Vagina (tissue), 2 donors: Measurements from ENCODE around the gene GPR176. TPM values are rescaled to one million over a fixed set of nuclear protein-coding genes. Genes with fewer than 3 reads are reported as not detected.

Source experiments
- DNase-seq, 2 donors: peaks; one replicate each; pipeline ENCODE4 v3.0.0-alpha.2; 2017; ENCODE audit errors: extremely low spot score in 2 of 2
- H3K27ac ChIP-seq: fragments of 200-600 bp; sonication (generic); one replicate; pipeline ENCODE4 v1.5.1; 2019
- H3K27me3 ChIP-seq: fragments of 200-600 bp; sonication (generic); one replicate; pipeline ENCODE4 v1.5.1; 2019
- H3K36me3 ChIP-seq, 2 donors: fragments of 200-600 bp; sonication (generic); one replicate each; pipeline ENCODE4 v1.5.1; 2017 to 2019
- H3K4me1 ChIP-seq: fragments of 200-600 bp; sonication (generic); one replicate; pipeline ENCODE4 v1.5.1; 2019
- H3K4me3 ChIP-seq, 2 donors: fragments of 200-600 bp; sonication (generic); 1 replicate in 1 of 2; 2 replicates in 1 of 2; pipeline ENCODE4 v1.5.1; 2016 to 2019
- H3K9me3 ChIP-seq: fragments of 200-600 bp; sonication (generic); one replicate; pipeline ENCODE4 v1.5.1; 2019
- POLR2A ChIP-seq, 2 donors: fragments of 450-650 bp; IDR thresholded peaks; one replicate each; pipeline ENCODE4 v1.6.1; 2017; ENCODE audit warnings: antibody characterized with exemption in 2 of 2, mild to moderate bottlenecking in 2 of 2, moderate library complexity in 2 of 2
- POLR2AphosphoS5 ChIP-seq, 2 donors: sonication (generic); formaldehyde crosslinking; IDR thresholded peaks; one replicate each; pipeline ENCODE4 v1.9.0; 2017; ENCODE audit warnings: antibody characterized with exemption in 2 of 2, mild to moderate bottlenecking in 2 of 2, low read depth in 1 of 2; ENCODE audit not compliant: insufficient read depth in 1 of 2
- intact Hi-C: fragments of 100-400 bp; cut with DNase I; formaldehyde crosslinking; loops from one replicate; pipeline ENCODE4 v1.15.1; 2023
- total RNA-seq: library from RNA; depleted of rRNA; stranded (reverse); fragments of >200 nt; gene quantifications from one replicate; pipeline ENCODE4 v1.2.3, GENCODE V29; 2016
- TF ChIP-seq, protein P1 (sequence below), 3 experiments: fragments of 450-650 bp in 2 of 3; fragments of 200-600 bp in 1 of 3; sonication (generic) in 1 of 3; IDR thresholded peaks; one replicate each; pipeline ENCODE4 v1.5.1; 2017 to 2019; ENCODE audit warnings: antibody characterized with exemption in 3 of 3, mild to moderate bottlenecking in 2 of 3, moderate library complexity in 2 of 3

GPR176 gene
- total RNA-seq, 1 donor from 2014 or later = 5.4 TPM

DNA sequence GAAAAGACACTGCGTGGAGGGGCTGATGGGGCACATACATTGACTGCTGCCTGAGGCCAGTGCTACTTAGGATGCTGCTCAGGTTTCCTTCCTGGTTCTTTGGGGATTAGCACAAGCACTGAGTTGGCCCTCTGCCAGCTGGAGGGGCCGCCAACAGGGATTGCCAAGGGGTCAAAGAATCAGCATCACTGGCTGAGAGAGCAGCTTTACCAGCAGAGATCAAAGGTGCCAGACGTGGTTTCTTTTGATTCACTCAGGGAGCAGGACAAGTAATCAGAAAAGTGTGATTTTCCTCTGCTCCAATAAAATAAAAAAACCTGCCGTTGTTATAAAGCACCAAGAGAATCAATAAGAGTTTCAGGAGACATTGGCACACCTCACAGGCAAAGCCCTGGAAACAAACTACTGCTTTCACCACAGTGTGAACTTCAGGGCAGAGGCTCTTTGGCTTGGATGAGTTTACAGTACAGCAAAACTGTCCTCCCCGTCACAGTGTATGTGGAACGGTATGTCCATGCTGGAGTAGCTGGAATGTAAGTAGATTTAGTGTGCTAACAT is 91.6 kb downstream of the GPR176 start:
- H3K4me1 ChIP-seq = no peaks in the 10 kb centered on the region
- H3K4me3 ChIP-seq = no peak overlapping the region
- H3K9me3 ChIP-seq = no peaks in the 10 kb centered on the region
- H3K36me3 ChIP-seq = no peaks in the 10 kb centered on the region
- H3K27me3 ChIP-seq = no peaks in the 10 kb centered on the region
- no peak for DNase-seq
- TF ChIP-seq POLR2AphosphoS5 (IDR thresholded peaks at IDR 0.05; ENCODE audit: insufficient read depth in 1 of 2, low read depth in 1 of 2) = no peak
- TF ChIP-seq, protein P1, sequence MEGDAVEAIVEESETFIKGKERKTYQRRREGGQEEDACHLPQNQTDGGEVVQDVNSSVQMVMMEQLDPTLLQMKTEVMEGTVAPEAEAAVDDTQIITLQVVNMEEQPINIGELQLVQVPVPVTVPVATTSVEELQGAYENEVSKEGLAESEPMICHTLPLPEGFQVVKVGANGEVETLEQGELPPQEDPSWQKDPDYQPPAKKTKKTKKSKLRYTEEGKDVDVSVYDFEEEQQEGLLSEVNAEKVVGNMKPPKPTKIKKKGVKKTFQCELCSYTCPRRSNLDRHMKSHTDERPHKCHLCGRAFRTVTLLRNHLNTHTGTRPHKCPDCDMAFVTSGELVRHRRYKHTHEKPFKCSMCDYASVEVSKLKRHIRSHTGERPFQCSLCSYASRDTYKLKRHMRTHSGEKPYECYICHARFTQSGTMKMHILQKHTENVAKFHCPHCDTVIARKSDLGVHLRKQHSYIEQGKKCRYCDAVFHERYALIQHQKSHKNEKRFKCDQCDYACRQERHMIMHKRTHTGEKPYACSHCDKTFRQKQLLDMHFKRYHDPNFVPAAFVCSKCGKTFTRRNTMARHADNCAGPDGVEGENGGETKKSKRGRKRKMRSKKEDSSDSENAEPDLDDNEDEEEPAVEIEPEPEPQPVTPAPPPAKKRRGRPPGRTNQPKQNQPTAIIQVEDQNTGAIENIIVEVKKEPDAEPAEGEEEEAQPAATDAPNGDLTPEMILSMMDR (IDR thresholded peaks at IDR 0.05) = no peak
- no peak for TF ChIP-seq POLR2A (IDR thresholded peaks at IDR 0.05)
- no peak overlapping the region for H3K27ac ChIP-seq
- intact Hi-C loops = no loop called here

DNA sequence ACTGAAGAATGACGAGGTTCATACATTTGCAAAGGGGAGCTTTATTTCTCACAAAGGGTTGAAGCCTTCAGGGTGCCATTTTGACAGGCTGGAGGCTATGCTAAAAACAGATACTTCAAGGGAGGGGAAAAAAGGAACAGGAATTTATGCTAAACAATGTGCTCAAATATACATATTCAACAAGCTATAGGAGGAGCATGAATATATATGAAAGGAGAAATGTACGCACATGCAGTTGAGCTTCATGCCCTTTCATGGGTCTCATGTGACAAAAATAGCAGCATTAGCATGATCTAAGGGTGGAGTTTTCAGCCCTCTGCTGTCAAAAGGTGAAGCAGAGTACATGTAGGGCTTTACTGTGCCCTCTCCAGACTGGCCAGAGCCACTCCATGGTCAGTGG is 93.1 kb downstream of the GPR176 start:
- no peak for TF ChIP-seq POLR2AphosphoS5 (IDR thresholded peaks at IDR 0.05; ENCODE audit: insufficient read depth in 1 of 2, low read depth in 1 of 2)
- TF ChIP-seq POLR2A (IDR thresholded peaks at IDR 0.05) = no peak
- TF ChIP-seq, protein P1 (IDR thresholded peaks at IDR 0.05) = no peak
- Histone ChIP-seq H3K27ac (no peak overlapping the region), H3K4me3 (no peak overlapping the region), H3K36me3 (no peaks in the 10 kb centered on the region), H3K4me1 (no peaks in the 10 kb centered on the region), H3K27me3 (no peaks in the 10 kb centered on the region), H3K9me3 (no peaks in the 10 kb centered on the region)
- DNase-seq = no peak
- intact Hi-C loops = no loop called here

DNA sequence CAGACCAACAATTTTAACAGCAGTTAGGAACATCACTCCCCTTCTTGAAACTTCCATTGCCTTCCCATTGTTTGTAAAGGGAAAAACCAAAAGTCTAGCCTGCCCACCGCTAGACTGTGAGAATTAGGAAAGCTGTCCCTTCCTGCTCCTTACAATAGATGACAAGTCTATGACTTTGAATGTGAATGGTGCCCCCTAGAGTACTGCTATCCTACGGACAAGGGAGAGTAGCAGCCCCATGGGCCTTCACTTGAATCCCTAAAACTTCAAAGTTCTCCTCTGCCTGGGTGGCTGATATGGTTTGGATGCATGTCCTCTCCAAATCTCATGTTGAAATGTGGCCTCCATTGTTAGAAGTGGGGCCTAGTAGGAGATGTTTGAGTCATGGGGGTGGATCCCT is 96.4 kb downstream of the GPR176 start:
- Histone ChIP-seq H3K27ac (no peak overlapping the region), H3K4me3 (no peak overlapping the region), H3K4me1 (no peaks in the 10 kb centered on the region), H3K27me3 (no peaks in the 10 kb centered on the region), H3K9me3 (no peaks in the 10 kb centered on the region), H3K36me3 (no peaks in the 10 kb centered on the region)
- no peak for DNase-seq
- TF ChIP-seq, protein P1 (IDR thresholded peaks at IDR 0.05) = no peak
- TF ChIP-seq POLR2AphosphoS5 (IDR thresholded peaks at IDR 0.05; ENCODE audit: insufficient read depth in 1 of 2, low read depth in 1 of 2) (no peak), POLR2A (IDR thresholded peaks at IDR 0.05) (no peak)
- intact Hi-C loops = no loop called here

DNA sequence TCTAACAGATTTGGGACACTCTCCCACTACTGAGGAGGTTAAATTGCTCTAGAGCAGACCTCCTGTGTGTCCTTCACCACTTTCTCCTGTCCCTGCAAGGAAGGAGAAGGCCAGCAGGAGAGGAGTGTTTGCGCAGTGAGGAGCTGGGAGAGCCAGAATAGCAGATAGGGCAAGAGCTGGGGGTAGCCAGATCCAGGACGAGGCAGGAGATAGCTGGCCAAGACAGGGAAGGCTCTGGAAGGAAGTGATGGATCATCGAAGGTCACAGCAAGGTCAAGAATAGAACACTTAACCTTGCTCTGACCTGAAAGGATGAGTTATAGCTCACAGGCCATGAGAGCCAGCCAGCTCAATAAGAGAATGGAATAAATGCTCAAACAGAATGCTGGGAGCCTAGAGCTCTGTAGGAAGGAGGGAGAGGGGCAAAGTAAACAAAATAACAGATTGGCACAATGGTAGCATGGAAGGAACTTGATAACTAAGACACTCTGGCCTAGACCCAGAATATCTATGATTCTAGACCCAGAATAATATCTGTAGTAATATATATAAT is 99.9 kb downstream of the GPR176 start:
- intact Hi-C loops = no loop called here
- H3K27ac ChIP-seq = no peak overlapping the region
- H3K4me3 ChIP-seq = no peak overlapping the region
- TF ChIP-seq POLR2A (IDR thresholded peaks at IDR 0.05) (no peak), POLR2AphosphoS5 (IDR thresholded peaks at IDR 0.05; ENCODE audit: insufficient read depth in 1 of 2, low read depth in 1 of 2) (no peak)
- TF ChIP-seq, protein P1 (IDR thresholded peaks at IDR 0.05) = no peak
- no peak for DNase-seq
- H3K9me3 ChIP-seq = no peaks in the 10 kb centered on the region
- no peaks in the 10 kb centered on the region for H3K36me3 ChIP-seq
- no peaks in the 10 kb centered on the region for H3K4me1 ChIP-seq
- H3K27me3 ChIP-seq = no peaks in the 10 kb centered on the region

DNA sequence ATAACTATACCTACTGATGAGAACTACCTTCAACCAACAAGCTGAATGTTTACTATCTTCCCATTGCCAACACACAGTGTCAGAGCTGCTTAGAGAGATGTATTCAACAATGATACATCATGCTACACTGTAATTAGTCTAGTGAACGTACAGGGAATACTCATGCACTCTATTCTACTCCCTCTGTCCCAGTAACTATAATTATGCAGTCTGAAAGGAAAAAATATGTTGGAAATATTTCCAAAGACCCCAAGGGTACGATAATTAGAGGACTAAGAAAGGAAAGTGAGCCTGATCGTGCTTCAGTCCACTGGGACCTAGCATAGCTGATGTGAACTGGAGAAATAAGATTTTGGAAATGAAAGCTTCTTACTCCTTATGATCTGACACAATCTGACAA is 100.5 kb downstream of the GPR176 start:
- Histone ChIP-seq H3K27ac (no peak overlapping the region), H3K4me1 (no peaks in the 10 kb centered on the region), H3K4me3 (no peak overlapping the region), H3K9me3 (no peaks in the 10 kb centered on the region), H3K27me3 (no peaks in the 10 kb centered on the region), H3K36me3 (no peaks in the 10 kb centered on the region)
- DNase-seq = no peak
- intact Hi-C loops = no loop called here
- TF ChIP-seq POLR2A (IDR thresholded peaks at IDR 0.05) = no peak
- TF ChIP-seq, protein P1 (IDR thresholded peaks at IDR 0.05) = no peak
